IPS DF 6.9 (cell line): Measurements from ENCODE around the gene METTL8.

Experiments
- DNase-seq: peaks from one replicate; pipeline ENCODE4 v3.0.0-alpha.2; 2013; ENCODE audit warnings: low read depth, low spot score
- H3K27ac ChIP-seq: one replicate; pipeline ENCODE4 v1.5.1; 2013; ENCODE audit warnings: low read length, control low read depth
- H3K27me3 ChIP-seq: 2 replicates; pipeline ENCODE4 v1.6.1; 2013; ENCODE audit warnings: mild to moderate bottlenecking, low read length; ENCODE audit not compliant: control insufficient read depth, insufficient read depth
- H3K36me3 ChIP-seq: 2 replicates; pipeline ENCODE4 v1.6.1; 2013; ENCODE audit warnings: low read length; ENCODE audit not compliant: control insufficient read depth, insufficient read depth
- H3K4me1 ChIP-seq: 2 replicates; pipeline ENCODE4 v1.6.1; 2013; ENCODE audit warnings: low read length; ENCODE audit not compliant: control insufficient read depth, insufficient read depth
- H3K4me3 ChIP-seq: 2 replicates; pipeline ENCODE4 v1.5.1; 2013; ENCODE audit warnings: mild to moderate bottlenecking, low read length
- H3K9me3 ChIP-seq: 2 replicates; pipeline ENCODE4 v1.6.1; 2013; ENCODE audit warnings: low read length, inconsistent platforms; ENCODE audit not compliant: control insufficient read depth, insufficient read depth
- WGBS: extraction: QIAGEN DNeasy Blood & Tissue Kit; methylation state at CpG from one replicate; pipeline ENCODE4 v1.1.7; 2013; ENCODE audit warnings: mixed read lengths, missing lambda C conversion rate; ENCODE audit not compliant: insufficient read length, insufficient coverage; 5-methylcytosine and 5-hydroxymethylcytosine counted together

Gene METTL8

GRCh38 chr2:171401947-171402346, 31.8 kb downstream of the METTL8 start:
- Histone ChIP-seq H3K27me3 (no peaks in the 10 kb centered on the region), H3K27ac (no peak overlapping the region), H3K36me3 (no peaks in the 10 kb centered on the region), H3K4me3 (no peak overlapping the region), H3K9me3 (no peaks in the 10 kb centered on the region; the same call in 1 of the 2 replicates), H3K4me1 (peaks cover 3% of the 10 kb centered on the region; the same call in 1 of the 2 replicates)
- no peak for DNase-seq
- no CpG with 5 or more reads among the region's 1 CpG for WGBS

- Histone ChIP-seq H3K36me3 (no peaks in the 10 kb centered on the region), H3K4me1 (no peaks in the 10 kb centered on the region), H3K27ac (no peak overlapping the region), H3K4me3 (no peak overlapping the region), H3K9me3 (no peaks in the 10 kb centered on the region; the same call in 1 of the 2 replicates), H3K27me3 (no peaks in the 10 kb centered on the region)
- WGBS: no CpG with 5 or more reads among the region's 3 CpGs
- no peak for DNase-seq
Measured at GRCh38 chr2:171400395-171400794, 33.4 kb downstream of the METTL8 start.

- Histone ChIP-seq H3K27ac (no peak overlapping the region), H3K9me3 (no peaks in the 10 kb centered on the region; the same call in 1 of the 2 replicates), H3K4me1 (no peaks in the 10 kb centered on the region; the same call in 1 of the 2 replicates), H3K27me3 (no peaks in the 10 kb centered on the region), H3K4me3 (no peak overlapping the region), H3K36me3 (no peaks in the 10 kb centered on the region)
- no peak for DNase-seq
Measured at GRCh38 chr2:171399292-171399691, 34.5 kb downstream of the METTL8 start.

- DNase-seq: no peak
- Histone ChIP-seq H3K27ac (no peak overlapping the region), H3K36me3 (no peaks in the 10 kb centered on the region; the same call in 1 of the 2 replicates), H3K4me3 (no peak overlapping the region), H3K9me3 (no peaks in the 10 kb centered on the region), H3K27me3 (no peaks in the 10 kb centered on the region), H3K4me1 (no peaks in the 10 kb centered on the region; the same call in 1 of the 2 replicates)
- no CpG with 5 or more reads among the region's 1 CpG for WGBS
Measured at GRCh38 chr2:171394164-171394740, 39.5 kb downstream of the METTL8 start.

- Histone ChIP-seq H3K4me3 (no peak overlapping the region), H3K36me3 (no peaks in the 10 kb centered on the region; the same call in 1 of the 2 replicates), H3K27me3 (no peaks in the 10 kb centered on the region), H3K27ac (no peak overlapping the region), H3K9me3 (no peaks in the 10 kb centered on the region), H3K4me1 (no peaks in the 10 kb centered on the region; the same call in 1 of the 2 replicates)
- DNase-seq: no peak
- whole genome bisulfite sequencing: no CpG with 5 or more reads among the region's 1 CpG
Measured at GRCh38 chr2:171393487-171393886, 40.3 kb downstream of the METTL8 start.

GRCh38 chr2:171391532-171391931, 42.3 kb downstream of the METTL8 start:
- peaks cover 3% of the 10 kb centered on the region; the same call in 1 of the 2 replicates for H3K4me1 ChIP-seq
- H3K27me3 ChIP-seq: no peaks in the 10 kb centered on the region
- H3K4me3 ChIP-seq: no peak overlapping the region
- WGBS: no CpG with 5 or more reads among the region's 2 CpGs
- no peaks in the 10 kb centered on the region for H3K9me3 ChIP-seq
- H3K27ac ChIP-seq: no peak overlapping the region
- DNase-seq: no peak
- H3K36me3 ChIP-seq: no peaks in the 10 kb centered on the region; the same call in 1 of the 2 replicates

- DNase-seq: no peak
- no peaks in the 10 kb centered on the region; the same call in 1 of the 2 replicates for H3K36me3 ChIP-seq
- H3K9me3 ChIP-seq: no peaks in the 10 kb centered on the region
- no CpG with 5 or more reads among the region's 1 CpG for WGBS
- H3K4me3 ChIP-seq: no peak overlapping the region
- H3K27me3 ChIP-seq: no peaks in the 10 kb centered on the region
- H3K4me1 ChIP-seq: peaks cover 3% of the 10 kb centered on the region; the same call in 1 of the 2 replicates
- no peak overlapping the region for H3K27ac ChIP-seq
Measured at GRCh38 chr2:171390941-171391516, 42.8 kb downstream of the METTL8 start.

- no peaks in the 10 kb centered on the region for H3K27me3 ChIP-seq
- no peak overlapping the region for H3K4me3 ChIP-seq
- no peak for DNase-seq
- no peak overlapping the region for H3K27ac ChIP-seq
- H3K4me1 ChIP-seq: peaks cover 4% of the 10 kb centered on the region; the same call in 1 of the 2 replicates
- H3K36me3 ChIP-seq: no peaks in the 10 kb centered on the region; the same call in 1 of the 2 replicates
- no peaks in the 10 kb centered on the region for H3K9me3 ChIP-seq
- no CpG with 5 or more reads among the region's 1 CpG for WGBS
Measured at GRCh38 chr2:171389780-171390179, 44.0 kb downstream of the METTL8 start.

- Histone ChIP-seq H3K27me3 (no peaks in the 10 kb centered on the region), H3K27ac (no peak overlapping the region), H3K36me3 (no peaks in the 10 kb centered on the region; the same call in 1 of the 2 replicates), H3K9me3 (no peaks in the 10 kb centered on the region), H3K4me1 (peaks cover 4% of the 10 kb centered on the region; the same call in 1 of the 2 replicates), H3K4me3 (no peak overlapping the region)
- no CpG with 5 or more reads among the region's 1 CpG for WGBS
- no peak for DNase-seq
Measured at GRCh38 chr2:171389325-171389724, 44.5 kb downstream of the METTL8 start.

- no peak overlapping the region for H3K27ac ChIP-seq
- H3K4me1 ChIP-seq: peaks cover 4% of the 10 kb centered on the region; the same call in 1 of the 2 replicates
- no peaks in the 10 kb centered on the region for H3K9me3 ChIP-seq
- no peaks in the 10 kb centered on the region for H3K27me3 ChIP-seq
- H3K36me3 ChIP-seq: no peaks in the 10 kb centered on the region; the same call in 1 of the 2 replicates
- no CpG with 5 or more reads among the region's 7 CpGs for WGBS
- no peak for DNase-seq
- no peak overlapping the region for H3K4me3 ChIP-seq
Measured at GRCh38 chr2:171387052-171387451, 46.7 kb downstream of the METTL8 start.
